HG03066 (cell line): Measurements from ENCODE around the gene ADAMTSL1.
"Not testable (repeated sequence)": the region's sequence is repeated elsewhere in the genome, so short reads cannot be mapped to it uniquely, and the experiment has no call there.

Experiments
- ATAC-seq: cut with Tn5 transposase; IDR thresholded peaks from one replicate; pipeline ENCODE4 v1.9.1; 2021; ENCODE audit warnings: low read depth; ENCODE audit not compliant: unreplicated experiment

The ADAMTSL1 gene

DNA sequence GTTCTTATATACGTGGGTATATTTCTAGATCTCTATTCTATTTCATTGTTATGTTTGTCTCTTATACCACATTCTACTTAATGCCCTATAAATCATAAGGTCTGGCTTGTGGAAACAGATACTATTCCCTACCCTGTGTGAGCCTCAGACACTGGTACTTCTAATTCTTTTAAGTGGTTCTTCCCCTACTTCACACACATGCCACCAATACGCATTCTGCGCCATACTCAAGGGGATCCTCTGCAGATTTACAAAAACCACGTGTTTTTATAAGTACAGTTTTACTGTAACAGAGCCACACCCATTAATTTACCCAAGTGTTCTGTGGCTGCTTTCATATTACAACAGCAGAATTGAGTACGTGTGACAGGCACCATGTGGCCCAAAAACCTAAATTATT is 363.4 kb downstream of the ADAMTSL1 start:
- ATAC-seq = no peak

DNA sequence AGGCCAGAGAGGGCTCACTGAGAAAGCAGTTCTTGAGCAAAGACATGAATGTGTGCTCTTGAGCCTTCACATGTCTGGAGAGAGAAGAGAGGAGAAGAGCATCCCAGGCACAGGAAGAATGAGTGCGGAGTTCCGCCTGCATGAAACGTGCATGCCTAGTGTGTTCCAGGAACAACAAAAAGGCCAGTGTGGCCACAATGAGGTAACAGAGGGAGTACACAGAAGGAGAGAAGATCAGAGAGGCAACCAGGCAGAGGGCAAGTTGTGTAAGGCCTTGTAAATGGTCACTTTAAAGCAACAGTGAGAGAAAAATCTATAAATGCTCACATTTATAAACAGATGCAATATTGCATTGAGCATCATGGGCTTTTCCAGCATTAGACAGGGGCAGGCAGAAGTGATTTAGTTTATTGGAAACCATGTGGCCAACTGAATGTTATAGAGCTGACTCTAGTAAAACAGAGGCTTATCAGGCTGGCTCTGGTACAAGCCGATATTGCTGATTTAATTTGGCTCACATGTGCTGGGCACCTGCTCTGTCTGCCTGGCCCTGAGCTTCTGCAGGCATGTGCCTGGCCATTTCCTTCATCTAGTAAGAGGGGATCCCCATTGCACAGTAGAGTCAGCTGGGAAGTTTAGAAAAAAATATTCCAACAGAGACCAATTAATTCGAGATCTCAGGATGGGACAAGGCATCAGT is 373.8 kb downstream of the ADAMTSL1 start:
- ATAC-seq = no peak

DNA sequence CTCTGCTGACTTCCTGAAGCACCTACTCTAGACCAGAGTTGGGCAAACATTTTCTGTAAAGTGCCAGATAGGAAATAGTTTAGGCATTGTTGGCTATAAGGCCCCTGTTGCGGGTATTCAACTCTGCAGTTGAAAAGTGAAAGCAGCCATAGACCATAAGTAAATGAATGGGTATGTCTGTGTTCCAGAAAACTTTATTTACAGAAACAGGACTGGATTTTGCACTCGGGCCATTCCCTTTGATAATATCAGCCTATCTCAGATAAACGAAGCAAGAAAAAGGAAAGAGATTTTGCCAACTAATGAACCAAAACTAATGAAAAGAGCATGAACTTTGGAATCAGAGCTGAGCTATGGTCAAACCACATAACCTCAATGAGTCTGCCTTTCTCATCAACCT is 374.7 kb downstream of the ADAMTSL1 start:
- ATAC-seq = no peak

DNA sequence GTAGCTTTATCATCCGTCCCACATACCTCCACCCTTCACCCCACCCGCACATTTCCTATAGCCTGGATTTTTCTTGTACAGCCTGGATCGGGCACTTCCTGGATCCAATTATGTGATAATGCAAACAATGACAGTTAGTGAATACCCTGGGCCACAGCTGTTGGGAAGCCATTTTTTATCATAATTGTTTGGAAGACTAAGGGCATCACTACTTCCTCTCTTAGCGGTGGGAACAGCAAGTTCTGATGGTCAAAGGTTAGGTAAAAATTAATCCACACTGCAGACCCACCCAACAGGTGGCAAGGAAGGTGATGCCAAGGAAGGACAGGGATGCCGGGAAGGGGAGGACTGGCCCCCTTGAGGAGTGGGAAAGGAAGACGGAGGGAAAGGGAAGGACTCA is 375.3 kb downstream of the ADAMTSL1 start:
- no peak for ATAC-seq

DNA sequence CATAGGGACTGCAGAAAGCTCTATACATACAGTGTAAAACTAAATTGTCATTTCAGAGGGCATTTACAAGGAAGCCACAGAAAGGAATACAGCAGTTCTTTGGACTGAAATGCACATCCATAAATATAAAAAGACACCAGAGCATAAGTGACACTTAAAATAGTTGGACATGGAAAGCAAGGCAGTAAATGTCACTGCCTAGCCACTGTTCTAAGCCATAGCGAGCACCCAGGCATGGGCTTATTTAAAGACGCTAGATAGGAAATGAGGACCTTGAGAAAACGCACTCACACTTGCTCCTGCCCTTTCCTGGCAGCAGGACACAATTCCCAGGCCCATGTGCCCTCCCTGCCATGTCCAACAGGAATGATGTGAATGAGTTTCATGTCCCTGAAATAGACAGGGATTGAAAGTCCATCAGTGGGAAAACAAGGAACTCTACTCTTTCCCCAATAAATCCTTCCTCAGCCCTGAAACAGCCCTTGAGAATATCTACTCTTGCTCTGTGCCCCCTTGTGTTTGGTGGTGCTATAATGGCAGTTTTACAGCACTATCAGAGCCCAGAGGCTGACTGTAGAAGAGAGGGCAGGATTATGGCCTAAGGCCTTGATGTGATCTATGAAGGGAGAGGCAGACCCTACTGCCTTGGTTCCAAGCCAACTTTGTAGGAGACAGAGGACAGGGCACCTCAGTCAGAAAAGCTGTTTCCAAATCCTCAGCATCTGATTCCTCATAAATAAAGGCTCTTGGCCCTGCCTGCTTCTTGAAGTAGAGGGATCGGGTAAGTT is 376.1 kb downstream of the ADAMTSL1 start:
- no peak for ATAC-seq

DNA sequence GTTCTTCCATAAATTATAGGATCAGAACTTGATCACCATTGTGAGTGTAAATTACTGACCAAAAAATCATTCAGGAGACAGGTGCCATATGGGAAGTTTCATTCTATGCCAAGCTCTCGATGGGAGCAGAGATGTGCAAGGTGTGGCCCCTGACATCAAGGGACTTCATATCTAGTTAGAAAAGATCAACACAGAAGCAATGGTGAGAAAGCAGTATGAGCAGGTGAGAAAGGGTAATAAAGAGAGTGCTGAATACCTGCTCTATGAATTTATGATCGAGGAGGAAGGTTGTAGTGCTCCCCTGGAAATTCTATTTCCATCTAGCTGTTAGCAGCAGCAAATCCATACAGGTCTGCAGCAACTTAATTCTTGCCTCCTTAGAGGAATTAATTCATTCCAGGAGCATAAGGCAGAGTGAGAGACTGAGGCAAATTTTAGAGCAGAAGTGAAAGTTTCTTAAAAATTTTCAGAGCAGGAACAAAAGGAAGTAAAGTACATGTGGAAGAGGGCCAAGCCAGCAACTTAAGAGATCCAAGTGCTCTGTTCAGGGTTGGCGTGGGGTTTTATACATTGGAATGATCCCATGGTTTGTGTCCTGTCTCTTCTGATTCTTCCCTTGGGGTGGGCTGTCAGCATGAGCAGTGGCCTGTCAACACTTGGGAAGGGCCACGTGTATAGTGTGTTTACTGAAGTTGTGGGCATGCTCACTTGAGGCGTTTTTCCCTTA is 377.3 kb downstream of the ADAMTSL1 start:
- no peak for ATAC-seq

DNA sequence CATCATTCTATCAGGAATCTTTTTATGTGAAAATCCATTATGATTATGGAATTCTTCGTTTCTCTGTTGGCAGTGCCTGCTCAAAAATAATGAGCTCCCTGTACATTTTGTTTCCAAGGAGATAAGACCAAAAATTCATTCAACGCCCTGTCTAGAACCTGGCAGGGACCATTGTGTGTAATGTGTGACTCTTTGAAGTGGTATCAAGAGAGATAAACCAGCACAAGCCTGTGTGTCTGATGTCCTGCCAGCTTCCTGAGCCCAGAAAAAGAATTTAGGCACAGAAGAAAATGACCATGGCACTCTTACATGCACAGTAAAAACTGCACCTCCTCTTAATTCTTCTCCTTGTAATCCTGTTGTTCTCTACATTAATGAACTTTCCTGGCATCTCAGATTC is 381.7 kb downstream of the ADAMTSL1 start:
- no peak for ATAC-seq

DNA sequence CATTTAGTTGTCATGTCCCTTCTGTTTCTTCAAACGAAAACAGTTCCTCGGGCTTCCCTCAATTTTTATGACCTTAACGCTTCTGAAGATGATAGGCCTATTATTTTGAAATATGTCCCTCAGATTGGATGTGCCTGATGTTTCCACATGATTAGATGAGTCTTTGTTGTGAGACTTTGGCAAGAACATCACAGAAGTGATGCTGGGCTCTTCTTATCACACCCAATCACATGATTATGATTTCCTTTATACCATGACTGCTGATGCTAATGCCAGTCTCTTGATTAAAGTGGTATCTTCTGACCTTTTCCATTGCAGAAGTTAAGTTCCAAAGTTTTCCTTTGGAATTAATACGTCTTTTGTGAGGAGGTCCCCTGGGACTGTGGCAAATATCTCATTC is 383.4 kb downstream of the ADAMTSL1 start:
- ATAC-seq = no peak

DNA sequence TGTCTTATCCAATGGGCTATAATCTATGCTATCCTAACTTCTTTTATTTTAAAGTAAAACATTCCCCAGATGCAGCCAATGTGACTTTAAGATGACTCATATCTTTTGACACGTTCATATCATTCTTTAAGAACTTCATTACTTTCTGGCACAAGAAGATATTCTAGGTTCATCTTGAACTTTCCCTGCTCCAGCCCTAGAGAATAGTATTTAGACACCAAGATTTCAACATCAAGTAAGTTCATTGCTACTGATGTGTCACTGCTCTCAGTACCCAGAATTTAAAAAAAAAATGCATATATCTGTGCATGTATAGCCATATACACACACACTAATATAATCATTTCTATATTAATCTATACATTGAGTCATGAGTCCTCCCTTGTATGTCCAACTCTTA is 383.8 kb downstream of the ADAMTSL1 start:
- ATAC-seq = no peak

DNA sequence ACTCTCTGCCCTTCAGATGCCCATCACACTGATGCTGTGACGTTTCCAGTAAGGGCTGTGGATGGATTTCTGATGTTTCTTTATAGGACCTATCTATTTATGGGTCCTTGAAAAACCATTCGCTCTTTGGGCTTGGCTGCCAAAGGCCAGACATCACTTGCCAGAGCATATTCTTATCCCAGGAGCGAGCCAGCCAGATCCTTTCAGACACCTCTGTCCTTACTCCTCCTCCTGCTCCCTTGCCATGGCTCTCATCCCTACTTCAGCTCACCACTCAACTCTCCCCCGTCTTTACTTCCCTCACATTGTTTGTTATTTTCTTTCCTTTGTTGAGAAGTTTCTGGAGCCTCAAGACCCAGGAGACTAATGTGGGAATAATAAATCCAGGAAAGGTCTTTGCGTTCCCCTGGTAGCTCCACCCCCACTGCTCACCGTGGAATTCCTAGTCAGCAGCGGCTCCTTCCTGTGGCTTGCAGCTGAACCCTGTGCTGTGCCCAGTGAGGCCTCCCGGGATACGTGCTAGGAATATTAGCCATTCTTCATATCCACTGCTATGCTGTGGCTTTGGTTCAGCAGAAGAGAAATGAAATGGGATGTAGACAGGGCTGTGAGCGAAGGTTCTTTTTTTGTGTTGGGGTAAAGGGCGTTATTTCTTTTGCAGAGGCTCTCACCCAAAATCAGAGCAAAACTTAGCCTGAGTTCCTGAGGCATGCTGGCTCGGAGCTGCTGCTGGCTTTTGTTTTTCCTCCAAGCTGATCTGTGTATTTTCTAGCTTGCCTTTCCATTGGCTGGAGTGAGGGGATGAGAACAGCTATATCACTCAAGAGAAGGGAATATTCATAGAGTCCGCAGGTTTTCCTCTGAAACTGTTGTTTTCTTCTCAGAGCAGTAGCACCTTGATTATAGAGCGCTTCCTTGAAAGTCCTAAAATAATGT is 387.9 kb downstream of the ADAMTSL1 start:
- ATAC-seq = no peak

DNA sequence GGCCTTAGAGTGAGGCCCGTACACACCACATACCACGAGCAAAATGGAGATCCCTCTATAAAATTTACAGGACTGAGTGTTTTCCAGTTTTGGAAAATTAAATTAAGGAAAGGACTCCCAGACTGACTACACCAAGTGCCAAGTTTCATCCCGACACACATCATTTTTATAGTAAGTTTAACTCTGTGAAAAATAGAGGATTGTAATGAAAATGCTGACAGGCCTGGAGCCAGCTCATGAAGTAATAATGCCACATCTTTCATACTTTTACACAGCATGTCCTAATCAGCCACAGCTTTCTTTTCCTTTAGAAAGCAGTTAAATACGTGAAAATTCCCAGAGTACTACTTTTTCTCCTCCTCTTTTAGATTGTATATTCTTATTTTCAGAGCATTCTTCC is 389.8 kb downstream of the ADAMTSL1 start:
- no peak for ATAC-seq

DNA sequence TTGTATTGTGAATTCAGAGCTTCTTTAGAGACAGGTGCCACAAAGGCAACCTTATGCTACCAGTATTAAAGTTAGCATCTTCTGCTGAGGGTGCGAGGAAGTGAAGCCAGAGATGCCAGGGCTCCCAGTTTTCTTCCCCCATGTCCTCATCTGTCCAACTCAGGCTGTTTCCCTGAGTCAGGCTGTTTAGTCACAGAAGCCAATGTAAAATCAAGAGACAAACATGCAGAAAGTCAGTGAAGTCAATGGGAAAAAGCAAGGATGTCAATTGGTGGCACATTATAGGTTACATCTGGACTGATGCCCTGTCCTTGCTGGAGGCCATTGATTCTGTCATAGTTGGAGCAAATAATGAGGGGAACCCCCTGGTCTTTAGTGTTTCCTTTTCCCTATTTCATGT is 390.6 kb downstream of the ADAMTSL1 start:
- ATAC-seq = no peak

DNA sequence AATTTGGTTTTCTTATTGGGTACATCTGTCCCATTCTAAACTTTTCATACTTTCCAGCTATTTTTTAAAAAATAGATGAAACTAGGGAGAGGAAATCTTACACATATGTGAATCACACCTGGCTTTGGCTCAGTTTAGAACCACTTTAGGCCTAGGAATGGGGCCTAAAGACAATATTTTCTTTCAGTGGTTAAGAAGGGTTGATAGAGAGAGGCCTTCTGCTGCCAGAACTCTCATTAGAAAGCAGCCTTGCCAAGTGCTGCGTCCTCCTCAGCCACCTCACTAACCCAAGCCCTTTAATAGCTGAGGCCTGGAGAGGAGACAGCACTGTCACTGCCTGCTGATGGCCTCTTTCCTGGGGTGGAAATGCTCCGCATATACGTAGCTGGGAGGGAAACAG is 391.6 kb downstream of the ADAMTSL1 start:
- ATAC-seq = no peak

DNA sequence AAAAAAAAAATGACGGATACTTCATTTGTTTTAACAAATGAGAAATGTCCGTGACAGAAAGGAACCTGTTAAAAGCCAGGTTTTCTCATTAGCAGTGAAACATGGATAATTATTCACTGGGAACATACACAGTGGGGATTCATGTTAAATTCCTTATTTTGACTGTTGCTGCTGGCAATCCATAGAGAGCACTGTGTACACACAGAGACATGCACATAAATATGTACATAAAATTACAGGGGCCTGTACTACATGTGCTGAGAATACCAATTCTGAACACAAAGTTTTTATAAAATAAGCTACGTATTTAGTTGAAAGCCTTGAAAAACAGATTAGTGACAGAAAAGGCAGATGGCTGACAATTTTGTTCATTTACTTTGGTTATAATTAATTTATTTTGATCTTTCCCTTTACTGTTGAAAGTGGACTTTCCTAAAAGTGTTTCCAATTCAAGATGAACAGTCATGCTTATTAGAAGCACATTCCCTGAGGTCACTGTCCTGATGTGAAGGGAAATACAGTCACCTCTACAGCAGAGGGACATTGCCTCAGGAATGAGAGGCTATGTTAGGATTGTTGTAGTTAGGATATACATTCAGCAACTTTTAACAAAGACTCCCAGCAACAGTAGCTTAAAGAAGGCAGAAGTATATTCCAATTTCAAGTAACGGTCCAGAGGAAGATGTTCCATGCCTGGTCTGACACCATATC is 392.3 kb downstream of the ADAMTSL1 start:
- no peak for ATAC-seq

DNA sequence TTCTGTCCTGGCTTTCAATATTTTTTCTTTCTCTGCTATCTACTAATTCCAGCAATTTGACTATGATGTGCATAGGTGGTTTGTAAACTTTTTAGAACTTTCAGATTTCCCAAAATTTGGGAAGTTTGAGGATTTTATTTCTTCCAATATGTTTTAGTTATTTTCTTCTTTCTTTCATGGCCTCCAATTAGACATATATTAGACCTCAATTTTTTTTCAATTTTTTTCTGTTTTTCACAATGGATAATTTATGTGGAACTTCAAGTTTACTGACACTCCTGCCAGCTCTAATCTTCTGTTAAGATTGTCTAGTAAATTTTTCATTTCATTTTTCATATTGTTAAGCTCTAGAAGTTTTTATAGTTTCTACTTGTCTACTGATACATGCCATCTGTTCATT is 395.8 kb downstream of the ADAMTSL1 start:
- ATAC-seq = no peak

DNA sequence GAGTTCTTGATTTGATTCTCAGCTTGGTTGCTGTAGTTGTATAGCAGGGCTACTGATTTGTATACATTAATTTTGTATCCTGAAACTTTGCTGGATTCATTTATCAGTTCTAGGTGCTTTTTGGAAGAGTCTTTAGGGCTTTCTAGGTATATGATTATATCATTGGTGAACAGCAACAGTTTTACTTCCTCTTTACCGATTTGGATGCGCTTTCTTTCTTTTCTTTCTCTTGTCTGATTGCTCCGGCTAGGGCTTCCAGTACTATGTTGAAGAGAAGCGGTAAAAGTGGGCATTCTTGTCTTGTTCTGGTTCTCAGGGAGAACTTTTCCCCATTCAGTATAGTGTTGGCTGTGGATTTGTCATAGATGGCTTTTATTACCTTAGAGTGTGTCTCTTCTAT is 400.1 kb downstream of the ADAMTSL1 start:
- ATAC-seq = no peak

DNA sequence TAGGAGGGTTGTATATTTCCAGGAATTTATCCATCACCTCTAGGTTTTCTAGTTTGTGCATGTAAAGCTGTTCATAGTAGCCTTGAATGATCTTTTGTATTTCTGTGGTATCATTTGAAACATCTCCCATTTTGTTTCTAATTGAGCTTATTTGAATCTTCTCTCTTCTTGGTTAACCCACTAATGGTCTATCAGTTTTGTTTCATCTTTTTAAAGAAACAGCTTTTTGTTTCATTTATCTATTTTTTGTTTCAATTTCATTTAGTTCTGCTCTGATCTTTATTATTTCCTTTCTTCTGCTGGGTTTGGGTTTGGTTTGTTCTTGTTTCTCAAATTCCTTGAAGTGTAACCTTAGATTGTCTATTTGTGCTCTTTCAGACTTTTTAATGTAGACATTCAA is 401.0 kb downstream of the ADAMTSL1 start:
- not testable (repeated sequence) for ATAC-seq

DNA sequence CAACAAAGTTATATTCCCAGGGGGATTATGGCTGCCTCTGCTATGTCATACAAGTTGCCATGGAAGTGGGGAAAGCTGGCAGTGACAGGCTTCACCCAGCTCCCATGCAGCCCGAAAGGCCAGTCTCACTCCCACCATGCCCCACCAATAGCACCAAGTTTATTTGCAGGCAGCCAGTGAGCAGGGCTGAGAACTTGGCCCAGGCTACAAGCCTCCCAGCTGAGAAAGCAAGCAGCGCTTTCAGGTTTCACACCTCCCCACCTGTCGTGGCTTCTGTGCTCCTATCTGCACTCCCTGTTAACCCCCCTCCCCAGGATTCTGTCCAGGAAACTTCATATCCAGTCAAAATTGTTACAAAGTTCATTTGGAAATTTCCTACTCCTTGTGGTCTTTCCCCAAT is 404.0 kb downstream of the ADAMTSL1 start:
- no peak for ATAC-seq

DNA sequence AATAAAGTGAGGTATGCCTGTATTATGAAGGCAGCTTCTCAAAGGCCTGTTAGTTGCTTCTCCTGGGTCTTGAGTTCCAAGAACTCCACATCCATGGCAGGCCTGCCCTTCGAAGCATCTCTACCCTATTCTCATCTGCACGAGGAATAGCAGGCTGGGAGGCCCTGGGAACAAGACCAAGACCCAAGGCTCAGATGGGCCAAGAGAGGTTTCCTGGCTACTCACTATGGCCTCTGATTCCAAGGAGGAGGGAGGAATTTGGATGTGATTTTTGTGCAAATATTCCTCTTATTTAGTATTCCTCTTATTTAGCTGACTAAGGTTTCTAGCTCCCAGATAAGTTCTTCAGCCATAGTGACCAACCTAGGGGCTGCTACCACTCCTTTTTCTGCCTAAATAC is 407.8 kb downstream of the ADAMTSL1 start:
- ATAC-seq = no peak

DNA sequence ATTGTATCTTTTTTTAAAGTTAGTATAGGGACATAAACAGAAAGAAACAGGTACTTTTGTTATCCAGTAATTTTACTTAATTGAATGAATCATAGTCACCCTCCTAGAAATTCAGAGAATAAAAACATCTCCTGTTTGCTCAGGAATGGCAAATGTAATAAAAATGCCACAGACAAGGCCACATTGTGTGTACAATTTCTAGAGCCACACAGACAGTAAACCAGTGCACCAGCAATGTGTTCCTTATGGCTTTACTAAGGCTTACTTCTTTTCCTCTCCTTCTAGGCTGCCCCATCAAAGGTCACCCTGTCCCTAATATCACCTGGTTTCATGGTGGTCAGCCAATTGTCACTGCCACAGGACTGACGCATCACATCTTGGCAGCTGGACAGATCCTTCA is 413.6 kb downstream of the ADAMTSL1 start:
- no peak for ATAC-seq
